Measurements from ENCODE around the gene ERI3. TPM values are rescaled to one million over a fixed set of nuclear protein-coding genes. Genes with fewer than 3 reads are reported as not detected.

ERI3 gene
- total and polyA plus RNA-seq, 10 of the 15 experiments (the other 5 are each of a cell fraction or from before 2014, with no cell fraction given): 20.6 to 90.4 (median 41.2) TPM

- SMC1A ChIA-PET (ENCODE audit: uncharacterized antibody, unreplicated experiment): no interaction called here
- Histone ChIP-seq H3K79me2 (ENCODE audit: control insufficient read depth, insufficient read depth, low read length) (peaks cover 6% of the 10 kb centered on the region), H3K27ac (ENCODE audit: control insufficient read depth, insufficient read depth) (no peak overlapping the region), H3K9me3 (replicated peaks; ENCODE audit: control insufficient read depth, insufficient read depth, low read length) (no peaks in the 10 kb centered on the region), H2AFZ (ENCODE audit: control insufficient read depth, low read depth, low read length) (no peak overlapping the region), H3K36me3 (ENCODE audit: control insufficient read depth in 2 of 2, insufficient read depth in 2 of 2, low read length in 1 of 2) (no peaks in the 10 kb centered on the region), H3K4me3 (no peak overlapping the region), H3K4me2 (ENCODE audit: control insufficient read depth, insufficient read depth) (no peak overlapping the region), H3K27me3 (replicated peaks in 1 of 2; ENCODE audit: control insufficient read depth in 2 of 2, insufficient read depth in 2 of 2, low read length in 1 of 2) (no peaks in the 10 kb centered on the region), H3K9ac (ENCODE audit: control insufficient read depth, insufficient read depth, low read length) (no peak overlapping the region), H4K20me1 (ENCODE audit: control insufficient read depth, insufficient read depth) (no peaks in the 10 kb centered on the region), H3K4me1 (ENCODE audit: control insufficient read depth, insufficient read depth, low read length) (peaks cover 6% of the 10 kb centered on the region)
- 66% methylated on average over 6 of the region's 6 CpGs for WGBS (ENCODE audit: insufficient coverage, insufficient replicate concordance, low lambda C conversion rate, missing lambda C conversion rate)
- in situ Hi-C loops (cut with MboI) (no loop called here), intact Hi-C loops (cut with micrococcal nuclease; ENCODE audit: unreplicated experiment) (no loop called here)
- BruUV-seq (replicated peaks): no TSS peak
- ATAC-seq (no peak), DNase-seq (ENCODE audit: low read depth, low spot score) (no peak), FAIRE-seq (no peak)
- POLR2A ChIA-PET: interaction anchor here (0.7 kb wide), 1 partner anchor 359 kb away, joined by 6 read pairs; no protein-coding TSS in a partner anchor
- RAD21 ChIA-PET (ENCODE audit: unreplicated experiment): no interaction called here
- CTCF ChIA-PET: interaction anchor here (1.1 to 1.8 kb wide), 2 partner anchors 19 to 142 kb away, joined by 3 to 7 read pairs; no protein-coding TSS in a partner anchor
- TF ChIP-seq ETV6 (conservative IDR thresholded peaks at IDR 0.05 in 1 of 2, IDR thresholded peaks at IDR 0.05 in 1 of 2; ENCODE audit: borderline replicate concordance in 1 of 2, low read depth in 1 of 2): no peak
Observed at GRCh38 chr1:44359234-44359935, 4.3 kb upstream of the ERI3 start.

- H4K20me1 ChIP-seq (ENCODE audit: control insufficient read depth, insufficient read depth): no peaks in the 10 kb centered on the region
- ChIA-PET POLR2A (no interaction called here), CTCF (interaction anchor here (0.6 kb wide), 1 partner anchor 899 kb away, joined by 3 read pairs; no protein-coding TSS in a partner anchor), SMC1A (ENCODE audit: uncharacterized antibody, unreplicated experiment) (no interaction called here), RAD21 (ENCODE audit: unreplicated experiment) (no interaction called here)
- intact Hi-C loops (cut with micrococcal nuclease; ENCODE audit: unreplicated experiment): no loop called here
- no peak overlapping the region for H3K4me2 ChIP-seq (ENCODE audit: control insufficient read depth, insufficient read depth)
- TF ChIP-seq HCFC1 (IDR thresholded peaks at IDR 0.05; ENCODE audit: low read length) (no peak), ESRRA (IDR thresholded peaks at IDR 0.05; ENCODE audit: low read length) (no peak), TAF1 (IDR thresholded peaks at IDR 0.05; ENCODE audit: borderline replicate concordance, low read depth, low read length) (no peak), IKZF1 (conservative IDR thresholded peaks at IDR 0.05) (no peak), BRCA1 (IDR thresholded peaks at IDR 0.05; ENCODE audit: low read depth, low read length) (no peak)
- H3K36me3 ChIP-seq (ENCODE audit: control insufficient read depth in 2 of 2, insufficient read depth in 2 of 2, low read length in 1 of 2): no peaks in the 10 kb centered on the region
- in situ Hi-C loops (cut with MboI): no loop called here
- ATAC-seq (no peak), FAIRE-seq (no peak), DNase-seq (ENCODE audit: low read depth, low spot score) (no peak)
- no peaks in the 10 kb centered on the region for H3K9me3 ChIP-seq (replicated peaks; ENCODE audit: control insufficient read depth, insufficient read depth, low read length)
- BruUV-seq (replicated peaks): no TSS peak
- H2AFZ ChIP-seq (ENCODE audit: control insufficient read depth, low read depth, low read length): no peak overlapping the region
- peaks cover 3% of the 10 kb centered on the region for H3K4me1 ChIP-seq (ENCODE audit: control insufficient read depth, insufficient read depth, low read length)
- peaks cover 13% of the 10 kb centered on the region for H3K79me2 ChIP-seq (ENCODE audit: control insufficient read depth, insufficient read depth, low read length)
- no peak overlapping the region for H3K4me3 ChIP-seq
- WGBS (ENCODE audit: insufficient coverage, insufficient replicate concordance, low lambda C conversion rate, missing lambda C conversion rate): 77% methylated on average over 4 of the region's 4 CpGs
- H3K27me3 ChIP-seq (replicated peaks in 1 of 2; ENCODE audit: control insufficient read depth in 2 of 2, insufficient read depth in 2 of 2, low read length in 1 of 2): no peaks in the 10 kb centered on the region
- H3K9ac ChIP-seq (ENCODE audit: control insufficient read depth, insufficient read depth, low read length): no peak overlapping the region
- no peak overlapping the region for H3K27ac ChIP-seq (ENCODE audit: control insufficient read depth, insufficient read depth)
Observed at GRCh38 chr1:44357710-44358109, 2.7 kb upstream of the ERI3 start.

Measured in GM12878 (cell line).